GM12892 (cell line): ENCODE measurements around the gene UBE2H.

Source experiments
- POLR2A ChIP-seq: IDR thresholded peaks from 2 replicates; pipeline ENCODE4 v1.6.1; 2011; ENCODE audit warnings: low read depth, low read length, control low read depth
- POLR2AphosphoS5 ChIP-seq: IDR thresholded peaks from 2 replicates; pipeline ENCODE4 v1.6.1; 2011; ENCODE audit warnings: low read depth, low read length, control low read depth
- TAF1 ChIP-seq: IDR thresholded peaks from 2 replicates; pipeline ENCODE4 v1.6.1; 2011; ENCODE audit warnings: low read depth, mild to moderate bottlenecking, control low read depth, low read length, borderline replicate concordance

DNA sequence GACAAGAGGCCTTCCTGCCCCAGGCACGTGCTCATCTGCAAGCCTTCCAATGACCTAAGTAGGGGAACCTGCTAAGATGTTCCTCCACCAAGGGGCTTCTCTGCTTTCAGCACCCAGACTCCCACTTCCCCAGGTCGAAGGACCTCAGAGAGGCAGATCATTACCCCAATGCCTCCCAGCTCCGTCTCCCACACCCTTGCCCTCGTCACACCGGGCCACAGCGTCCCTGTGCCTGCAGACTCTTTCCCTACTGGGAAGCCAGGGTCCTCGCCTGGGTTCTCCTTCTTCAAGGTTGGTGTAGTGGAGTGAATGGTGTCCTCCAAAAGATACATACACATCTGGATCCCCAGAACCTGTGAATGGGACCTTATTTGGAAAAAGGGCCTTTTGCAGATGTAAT is 151.9 kb downstream of the UBE2H start:
- TF ChIP-seq POLR2AphosphoS5 (no peak), POLR2A (no peak), TAF1 (no peak)
